GM12878 (cell line): ENCODE measurements around the gene NDUFB2. TPM values are rescaled to one million over a fixed set of nuclear protein-coding genes. Genes with fewer than 3 reads are reported as not detected.

Experiments used
- BCLAF1 ChIP-seq: fragments of 450-650 bp; IDR thresholded peaks from 2 replicates; pipeline ENCODE4 v1.6.1; 2017; ENCODE audit warnings: antibody characterized with exemption, mild to moderate bottlenecking, moderate library complexity
- CEBPB ChIP-seq, 2 experiments: fragments of 150-350 bp in 1 of 2; IDR thresholded peaks; 2 replicates each; pipeline ENCODE4 v1.6.1; 2012 to 2014; ENCODE audit warnings: low read depth in 2 of 2, low read length in 2 of 2, borderline replicate concordance in 1 of 2, inconsistent platforms in 1 of 2
- CREM ChIP-seq: IDR thresholded peaks from 2 replicates; pipeline ENCODE4 v1.6.1; 2014; ENCODE audit warnings: antibody characterized with exemption, low read depth
- ELK1 ChIP-seq: IDR thresholded peaks from 2 replicates; pipeline ENCODE4 v1.6.1; 2012; ENCODE audit warnings: low read depth, low read length, improper control_type of control experiment
- ESRRA ChIP-seq: IDR thresholded peaks from 2 replicates; pipeline ENCODE4 v1.6.1; 2012; ENCODE audit warnings: mild to moderate bottlenecking, low read length, improper control_type of control experiment
- ETV6 ChIP-seq, 2 experiments: fragments of 450-650 bp in 1 of 2; IDR thresholded peaks in 1 of 2; conservative IDR thresholded peaks in 1 of 2; 2 replicates each; pipeline ENCODE4 v1.6.1; 2014; ENCODE audit warnings: antibody characterized with exemption in 1 of 2, borderline replicate concordance in 1 of 2, low read depth in 1 of 2, mild to moderate bottlenecking in 1 of 2, moderate library complexity in 1 of 2
- FOXK2 ChIP-seq: fragments of 450-650 bp; IDR thresholded peaks from 2 replicates; pipeline ENCODE4 v1.6.1; 2017; ENCODE audit warnings: mild to moderate bottlenecking, moderate library complexity
- IRF3 ChIP-seq: fragments of 450-650 bp; IDR thresholded peaks from 2 replicates; pipeline ENCODE4 v1.6.1; 2014; ENCODE audit warnings: mild to moderate bottlenecking
- MTA3 ChIP-seq: IDR thresholded peaks from 2 replicates; pipeline ENCODE4 v1.6.1; 2012; ENCODE audit warnings: low read length, inconsistent platforms, borderline replicate concordance
- NR2F1 ChIP-seq: fragments of 450-650 bp; conservative IDR thresholded peaks from 2 replicates; pipeline ENCODE4 v1.6.1; 2017; ENCODE audit warnings: mild to moderate bottlenecking
- NRF1 ChIP-seq: conservative IDR thresholded peaks from 2 replicates; pipeline ENCODE4 v1.6.1; 2011; ENCODE audit warnings: mild to moderate bottlenecking, low read depth, low read length, improper control_type of control experiment
- RELB ChIP-seq: fragments of 450-650 bp; IDR thresholded peaks from 2 replicates; pipeline ENCODE4 v1.6.1; 2017; ENCODE audit warnings: low read depth, mild to moderate bottlenecking, moderate library complexity
- SMARCA5 ChIP-seq: fragments of 450-650 bp; IDR thresholded peaks from 2 replicates; pipeline ENCODE4 v1.6.1; 2017; ENCODE audit warnings: mild to moderate bottlenecking
- SMC3 ChIP-seq: IDR thresholded peaks from 2 replicates; pipeline ENCODE4 v1.6.1; 2011; ENCODE audit warnings: low read length, improper control_type of control experiment, borderline replicate concordance
- TCF7 ChIP-seq: IDR thresholded peaks from 2 replicates; pipeline ENCODE4 v1.6.1; 2014; ENCODE audit warnings: antibody characterized with exemption, borderline replicate concordance
- USF1 ChIP-seq: IDR thresholded peaks from 2 replicates; pipeline ENCODE4 v1.6.1; 2011; ENCODE audit warnings: borderline replicate concordance, low read depth, mild to moderate bottlenecking, moderate library complexity, mixed read lengths, low read length; ENCODE audit not compliant: insufficient read depth; ENCODE audit errors: extremely low read length
- ZBTB11 ChIP-seq: fragments of 450-650 bp; formaldehyde crosslinking; IDR thresholded peaks from 2 replicates; pipeline ENCODE4 v1.5.0; 2022; ENCODE audit warnings: mild to moderate bottlenecking, missing genetic modification characterization
- polyA plus RNA-seq, 11 experiments: library from polyadenylated mRNA; depleted of rRNA in 4 of 11; unstranded in 6 of 11; stranded (reverse) in 5 of 11; fragments of >200 nt; fragmentation: Nextera tagmentation in 4 of 11; fragmentation: Illumina TruSeq in 1 of 11; extraction: Ambion mirVana in 4 of 11; extraction: Trizol in 1 of 11; gene quantifications; 1 replicate in 1 of 11; 2 replicates in 10 of 11; pipeline versions ENCODE4 v1.2.1 to v1.2.3, GENCODE V29; 2011 to 2016; ENCODE audit warnings: inconsistent platforms in 2 of 11, missing spikeins in 2 of 11, low read depth in 1 of 11
- total RNA-seq, 4 experiments: library from RNA; depleted of rRNA in 3 of 4; stranded (reverse); fragments of >200 nt in 3 of 4; fragmentation: Illumina TruSeq in 1 of 4; extraction: Trizol in 1 of 4; gene quantifications; 2 replicates each; pipeline versions ENCODE4 v1.2.1 to v1.2.3, GENCODE V29; 2013 to 2021

Gene NDUFB2
- total and polyA plus RNA-seq, 10 of the 15 experiments (the other 5 are each of a cell fraction or from before 2014, with no cell fraction given) = 109 to 1,236 (median 323) TPM

- TF ChIP-seq RELB (no peak), BCLAF1 (peak; percentile 71; the same call in 1 of the 2 replicates), ESRRA (no peak), MTA3 (no peak), ELK1 (no peak), ZBTB11 (CRISPR knock-in tag) (no peak), NRF1 (no peak), ETV6 (conservative IDR thresholded peaks at IDR 0.05 in 1 of 2, IDR thresholded peaks at IDR 0.05 in 1 of 2; ENCODE audit: borderline replicate concordance in 1 of 2, low read depth in 1 of 2) (no peak), SMARCA5 (no peak), TCF7 (no peak), IRF3 (no peak), USF1 (no peak), SMC3 (no peak), CEBPB (IDR thresholded peaks at IDR 0.05; ENCODE audit: borderline replicate concordance in 1 of 2, low read depth in 2 of 2, low read length in 2 of 2) (no peak), CREM (peak; percentile 94), NR2F1 (no peak), FOXK2 (peak; percentile 91)
Observed at GRCh38 chr7:140696024-140696679, 356 bp upstream of the NDUFB2 start (continued).
